T-helper 22 cell (primary cell): ENCODE data around the gene AKAP6.

Experiments
- DNase-seq: peaks from one replicate; pipeline ENCODE4 v3.0.0-alpha.2; 2020; ENCODE audit warnings: low read depth

Gene AKAP6

GRCh38 chr14:32330351-32331111 is 1.4 kb downstream of the AKAP6 start:
- DNase-seq: no peak

- no peak for DNase-seq
Measured at GRCh38 chr14:32331206-32331605, 2.1 kb downstream of the AKAP6 start.

GRCh38 chr14:32332415-32333316 is 3.6 kb downstream of the AKAP6 start:
- DNase-seq: no peak

GRCh38 chr14:32336702-32337101 is 7.6 kb downstream of the AKAP6 start:
- no peak for DNase-seq

GRCh38 chr14:32337759-32338158 is 8.7 kb downstream of the AKAP6 start:
- no peak for DNase-seq

- DNase-seq: no peak
Measured at GRCh38 chr14:32339188-32339587, 10.1 kb downstream of the AKAP6 start.

- no peak for DNase-seq
Measured at GRCh38 chr14:32341947-32342846, 13.1 kb downstream of the AKAP6 start.

- DNase-seq: no peak
Measured at GRCh38 chr14:32342847-32343194, 13.7 kb downstream of the AKAP6 start.

- no peak for DNase-seq
Measured at GRCh38 chr14:32343926-32344430, 14.9 kb downstream of the AKAP6 start.

- DNase-seq: no peak
Measured at GRCh38 chr14:32345311-32345791, 16.3 kb downstream of the AKAP6 start.

GRCh38 chr14:32349322-32349721 is 20.2 kb downstream of the AKAP6 start:
- no peak for DNase-seq

GRCh38 chr14:32350020-32350419 is 20.9 kb downstream of the AKAP6 start:
- DNase-seq: no peak

GRCh38 chr14:32352631-32353030 is 23.5 kb downstream of the AKAP6 start:
- no peak for DNase-seq

GRCh38 chr14:32354716-32355115 is 25.6 kb downstream of the AKAP6 start:
- no peak for DNase-seq

GRCh38 chr14:32358781-32359180 is 29.7 kb downstream of the AKAP6 start:
- DNase-seq: no peak

GRCh38 chr14:32361674-32362073 is 32.6 kb downstream of the AKAP6 start:
- DNase-seq: no peak

GRCh38 chr14:32363761-32364160 is 34.7 kb downstream of the AKAP6 start:
- DNase-seq: no peak

GRCh38 chr14:32364941-32365340 is 35.8 kb downstream of the AKAP6 start:
- DNase-seq: no peak

GRCh38 chr14:32366256-32366879 is 37.3 kb downstream of the AKAP6 start:
- DNase-seq: no peak

GRCh38 chr14:32366986-32367385 is 37.9 kb downstream of the AKAP6 start:
- no peak for DNase-seq

- DNase-seq: no peak
Measured at GRCh38 chr14:32367516-32367915, 38.4 kb downstream of the AKAP6 start.
